DMS53 treated with DMSO at 0.1 percent for 48 hours (cell line): ENCODE measurements around the gene TSPEAR.

Experiments
- DNase-seq: peaks from one replicate; lab custom pipeline; 2025; ENCODE audit not compliant: unreplicated experiment; lab: John Stamatoyannopoulos, UW

TSPEAR gene

DNA sequence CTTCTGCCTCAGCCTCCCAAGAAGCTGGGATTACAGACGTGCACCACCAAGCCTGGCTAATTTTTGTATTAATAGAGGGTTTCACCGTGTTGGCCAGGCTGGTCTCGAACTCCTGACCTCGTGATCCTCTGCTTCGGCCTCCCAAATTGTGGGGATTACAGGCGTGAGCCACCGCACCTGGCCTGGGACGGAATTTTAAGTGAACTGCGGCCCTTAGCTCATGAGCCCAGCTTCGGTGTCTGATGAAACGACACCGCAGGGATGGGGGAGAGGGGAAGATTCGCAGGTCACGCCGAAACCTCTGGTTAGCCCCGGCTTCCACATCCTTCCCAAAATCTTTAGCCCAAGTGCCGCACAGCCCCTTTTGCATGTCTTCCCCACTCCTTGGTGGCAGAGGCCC, 217.0 kb downstream of the TSPEAR start:
- no peak for DNase-seq

DNA sequence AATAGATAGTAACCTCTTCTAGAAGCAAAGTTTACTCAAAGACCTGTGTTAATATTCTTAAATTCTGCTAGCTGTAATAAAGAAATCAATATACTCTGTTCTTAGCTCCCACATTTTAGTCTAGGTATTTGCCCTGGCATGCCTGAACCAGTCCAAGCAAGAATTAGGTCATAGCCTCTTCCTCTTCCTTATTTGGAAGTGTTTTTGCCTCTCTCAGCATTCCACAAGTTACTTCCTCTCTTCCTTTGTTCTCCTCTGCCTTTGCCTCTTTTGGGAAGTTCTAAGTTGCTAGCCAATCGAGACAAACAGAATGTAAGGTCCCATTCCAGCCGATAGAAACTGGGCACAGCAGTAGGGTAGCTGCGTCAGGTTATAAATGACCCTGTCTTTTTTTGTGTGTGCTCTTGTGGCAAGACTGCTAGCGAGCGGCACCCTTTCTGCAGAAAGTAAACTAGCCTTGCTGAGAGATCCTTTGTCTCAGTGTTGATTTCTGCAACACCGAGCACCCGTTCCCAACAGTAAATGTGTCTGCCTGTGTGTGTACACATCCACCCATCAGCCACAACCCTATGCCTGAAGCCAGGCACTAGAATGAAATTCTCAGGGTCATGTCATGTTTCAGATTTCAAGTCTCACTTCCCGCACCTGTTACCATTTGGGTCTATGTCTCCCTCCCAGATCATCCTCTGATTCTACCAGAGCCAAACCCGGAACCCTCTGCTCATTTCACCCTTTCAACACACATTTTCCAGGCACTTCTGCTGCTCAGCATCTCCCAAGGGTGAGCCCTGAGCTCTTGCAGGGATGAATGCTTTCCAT, 218.6 kb downstream of the TSPEAR start:
- no peak for DNase-seq

DNA sequence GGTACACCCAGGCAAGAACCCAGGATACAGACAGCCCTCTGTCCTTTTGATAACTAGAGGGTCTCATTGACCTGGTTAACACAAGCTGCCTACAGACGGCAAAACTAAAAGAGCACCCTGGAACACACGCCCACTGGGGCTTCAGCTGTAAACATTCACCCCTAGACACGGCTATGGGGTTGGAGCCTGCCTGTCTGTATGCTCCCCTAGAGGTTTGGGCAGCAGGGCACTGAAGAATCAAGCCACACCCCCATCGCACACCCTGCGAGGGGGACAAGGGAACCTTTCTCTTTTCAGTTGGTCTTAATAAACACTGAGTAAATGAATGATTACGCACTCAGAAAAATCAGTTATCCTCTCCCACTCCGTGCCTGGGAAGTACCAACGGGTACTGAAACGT, 220.6 kb downstream of the TSPEAR start:
- no peak for DNase-seq

DNA sequence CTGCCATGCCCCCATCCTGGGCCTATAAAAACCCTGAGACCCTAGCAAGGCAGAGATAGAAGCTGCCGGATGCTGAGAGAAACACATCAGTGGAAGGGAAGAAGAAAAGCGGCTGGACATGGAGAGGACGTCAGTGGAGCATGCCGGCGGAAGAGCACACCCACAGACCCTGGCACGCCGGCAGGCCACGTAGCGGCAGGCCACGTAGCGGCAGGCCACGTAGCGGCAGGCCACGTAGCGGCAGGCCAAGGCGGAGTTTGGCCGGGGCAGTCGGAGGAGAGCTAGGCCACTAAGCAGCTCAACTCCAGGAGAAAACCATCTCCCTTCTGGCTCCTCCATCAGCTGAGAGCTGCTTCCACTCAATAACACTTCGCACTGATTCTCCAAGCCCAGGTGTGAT, 221.0 kb downstream of the TSPEAR start:
- no peak for DNase-seq

DNA sequence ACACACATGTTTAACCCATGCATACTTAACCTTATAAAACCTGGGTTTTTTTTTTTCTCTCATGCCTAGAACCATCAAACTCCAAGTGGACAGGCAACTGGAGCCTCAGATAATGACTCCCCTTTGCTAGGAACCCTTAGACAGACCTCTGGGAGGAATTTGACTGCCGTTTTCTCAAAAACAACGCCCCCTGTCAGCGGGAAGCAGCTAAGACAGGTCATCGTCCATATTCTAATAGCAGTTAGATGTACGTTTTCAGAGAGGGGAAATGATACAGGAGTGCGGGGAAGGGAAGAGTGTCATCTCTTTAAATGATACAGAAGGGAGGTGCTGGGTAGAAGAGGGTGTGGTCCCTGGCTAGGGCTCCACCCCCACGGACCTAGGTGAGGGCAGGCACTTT, 221.4 kb downstream of the TSPEAR start:
- no peak for DNase-seq

DNA sequence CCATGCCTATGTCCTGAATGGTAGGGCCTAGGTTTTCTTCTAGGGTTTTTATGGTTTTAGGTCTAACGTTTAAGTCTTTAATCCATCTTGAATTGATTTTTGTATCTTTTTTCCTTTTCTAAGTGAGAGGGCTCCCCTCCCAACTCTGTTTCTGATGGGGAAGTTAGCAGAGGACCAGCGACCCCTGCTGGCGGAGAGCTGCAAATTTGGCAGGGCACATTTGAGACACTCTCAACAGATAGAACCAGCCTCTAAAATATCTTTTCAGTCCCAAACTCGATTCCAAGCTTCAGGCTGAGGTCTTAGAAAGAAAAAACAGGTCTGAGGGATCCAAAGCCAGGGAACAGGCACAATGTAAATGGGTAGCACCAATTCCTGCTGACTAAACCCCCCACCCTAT, 223.5 kb downstream of the TSPEAR start:
- no peak for DNase-seq

DNA sequence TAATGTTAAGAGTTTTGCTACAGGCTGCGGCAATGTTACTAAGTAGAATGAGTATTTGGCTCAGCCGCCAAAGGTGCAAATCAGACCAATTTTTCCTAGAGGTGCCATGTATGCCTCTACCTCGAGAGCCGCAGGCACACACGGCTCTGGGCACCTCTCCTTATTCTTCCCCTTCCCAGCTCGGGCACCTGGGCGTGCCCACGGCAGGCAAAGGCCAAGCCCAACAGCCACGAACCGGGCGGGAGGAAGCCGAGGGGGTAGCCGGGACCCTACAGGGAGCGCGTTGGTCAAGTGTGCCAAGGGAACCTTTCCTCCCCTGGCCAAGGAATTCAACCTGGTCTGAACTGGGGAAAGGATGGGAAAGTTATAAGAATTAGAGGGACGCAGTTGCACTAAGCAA, 225.1 kb downstream of the TSPEAR start:
- DNase-seq, result no peak

DNA sequence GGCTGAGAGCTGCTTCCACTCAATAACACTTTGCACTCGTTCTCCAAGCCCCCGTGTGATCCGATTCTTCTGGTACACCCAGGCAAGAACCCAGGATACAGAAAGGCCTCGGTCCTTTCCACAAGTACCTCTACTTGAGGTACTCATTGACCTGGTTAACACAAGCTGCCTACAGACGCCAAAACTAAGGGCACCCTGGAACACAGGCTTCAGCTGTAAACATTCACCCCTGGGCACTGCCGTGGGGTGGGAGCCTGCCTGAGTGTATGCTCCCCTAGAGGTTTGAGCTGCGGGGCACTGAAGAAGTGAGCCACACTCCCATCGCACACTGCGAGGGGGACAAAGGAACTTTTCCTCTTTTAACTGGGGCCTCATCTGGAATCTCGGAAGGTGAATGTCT, 225.6 kb downstream of the TSPEAR start:
- DNase-seq, result no peak

DNA sequence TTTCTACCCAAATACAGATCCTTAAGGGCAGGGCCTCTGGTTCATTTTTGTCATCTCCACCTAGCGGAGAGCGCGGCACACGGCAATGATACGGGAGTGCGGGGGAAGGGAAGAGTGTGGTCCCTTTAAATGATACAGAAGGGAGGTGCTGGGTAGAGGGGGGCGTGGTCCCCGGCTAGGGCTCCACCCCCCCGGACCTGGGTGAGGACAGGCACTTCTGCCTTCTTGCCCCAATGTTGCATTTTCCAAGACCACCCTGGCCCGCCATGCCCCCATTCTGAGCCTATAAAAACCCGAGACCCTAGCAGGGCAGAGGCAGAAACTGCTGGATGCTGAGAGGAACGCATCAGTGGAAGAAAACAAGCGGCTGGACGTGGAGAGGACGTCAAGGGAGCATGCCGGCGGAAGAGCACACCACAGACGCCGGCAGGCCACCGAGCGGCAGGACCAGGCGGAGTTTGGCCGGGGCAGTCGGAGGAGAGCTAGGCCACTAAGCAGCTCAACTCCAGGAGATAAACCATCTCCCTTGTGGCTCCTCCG, 226.0 kb downstream of the TSPEAR start:
- no peak for DNase-seq

DNA sequence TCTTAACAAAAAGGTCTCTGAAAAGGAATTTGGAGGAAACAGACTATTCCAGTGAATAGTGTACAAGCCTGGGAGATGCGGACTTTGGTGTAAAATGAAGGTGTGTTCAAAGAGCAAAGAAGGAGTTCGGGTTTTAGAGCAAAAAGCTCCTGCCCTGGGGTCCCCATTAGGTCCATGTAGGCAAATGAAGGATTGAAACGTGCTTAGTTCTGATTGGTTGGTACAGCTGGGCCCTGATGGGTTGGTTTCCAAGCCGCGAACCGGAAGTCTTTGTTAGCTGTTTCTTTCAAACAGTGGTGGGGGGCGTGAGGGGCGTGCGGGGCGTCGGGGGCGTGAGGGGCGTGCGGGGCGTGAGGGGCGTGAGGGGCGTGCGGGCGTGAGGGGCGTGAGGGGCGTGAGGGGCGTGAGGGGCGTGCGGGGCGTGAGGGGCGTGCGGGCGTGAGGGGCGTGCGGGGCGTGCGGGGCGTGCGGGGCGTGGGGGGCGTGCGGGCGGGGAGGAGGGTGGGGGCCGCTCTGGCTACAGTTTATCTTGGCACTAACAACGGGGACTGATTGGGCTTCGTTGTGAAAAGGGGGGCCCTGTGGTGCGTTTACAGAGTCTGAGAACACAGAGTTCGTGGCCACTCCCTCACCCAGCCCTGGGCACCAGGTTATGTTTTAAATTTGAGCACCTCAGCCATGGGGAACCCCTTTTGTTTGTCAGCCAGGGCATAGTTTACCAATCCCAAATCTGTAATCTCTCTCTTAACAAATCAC, 226.7 kb downstream of the TSPEAR start:
- DNase-seq, result no peak

DNA sequence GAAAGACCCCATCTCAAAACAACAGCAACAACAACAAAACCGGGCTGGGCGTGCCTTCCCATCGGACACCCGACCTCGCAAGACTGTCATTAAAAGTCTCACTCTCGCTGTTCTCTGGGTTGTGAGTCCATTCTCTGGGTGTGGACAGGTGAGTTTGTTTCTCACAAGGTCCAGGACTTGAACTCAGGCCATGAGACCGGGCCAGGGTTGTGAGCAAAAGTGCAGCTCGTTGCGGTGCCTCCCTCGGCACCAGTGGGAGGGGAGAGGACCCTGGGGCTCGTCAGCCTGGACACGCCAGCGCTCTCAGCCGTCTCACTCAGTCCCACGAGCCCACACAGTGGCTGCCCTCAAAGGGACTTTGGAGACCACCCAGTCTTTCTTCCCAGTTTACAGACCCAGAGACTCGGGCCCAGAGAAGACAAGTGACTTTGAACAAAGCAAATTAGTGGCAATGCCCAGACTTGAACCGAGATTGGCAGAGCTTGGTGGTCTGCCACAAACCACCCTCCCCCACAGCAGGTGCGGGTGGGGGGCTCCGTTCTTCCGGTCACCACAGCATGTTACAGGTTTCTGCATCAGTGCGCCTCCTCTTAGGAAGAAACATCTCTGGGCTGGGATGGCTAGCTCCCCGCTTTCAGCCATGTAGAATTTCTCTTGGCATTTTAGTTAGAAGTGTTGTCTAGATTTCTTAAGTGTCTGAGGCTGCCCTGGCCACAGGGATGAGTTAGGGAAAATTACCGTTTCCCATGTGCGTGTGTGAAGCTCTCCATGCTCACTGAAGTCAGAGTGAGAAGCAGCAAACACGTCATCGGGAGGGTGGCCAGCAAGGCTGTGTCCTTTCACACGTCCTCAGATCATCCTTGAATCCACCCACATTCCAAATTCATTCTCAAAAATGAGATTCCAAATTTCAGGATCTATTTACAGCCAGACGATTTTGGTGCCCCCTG, 227.8 kb downstream of the TSPEAR start:
- no peak for DNase-seq

DNA sequence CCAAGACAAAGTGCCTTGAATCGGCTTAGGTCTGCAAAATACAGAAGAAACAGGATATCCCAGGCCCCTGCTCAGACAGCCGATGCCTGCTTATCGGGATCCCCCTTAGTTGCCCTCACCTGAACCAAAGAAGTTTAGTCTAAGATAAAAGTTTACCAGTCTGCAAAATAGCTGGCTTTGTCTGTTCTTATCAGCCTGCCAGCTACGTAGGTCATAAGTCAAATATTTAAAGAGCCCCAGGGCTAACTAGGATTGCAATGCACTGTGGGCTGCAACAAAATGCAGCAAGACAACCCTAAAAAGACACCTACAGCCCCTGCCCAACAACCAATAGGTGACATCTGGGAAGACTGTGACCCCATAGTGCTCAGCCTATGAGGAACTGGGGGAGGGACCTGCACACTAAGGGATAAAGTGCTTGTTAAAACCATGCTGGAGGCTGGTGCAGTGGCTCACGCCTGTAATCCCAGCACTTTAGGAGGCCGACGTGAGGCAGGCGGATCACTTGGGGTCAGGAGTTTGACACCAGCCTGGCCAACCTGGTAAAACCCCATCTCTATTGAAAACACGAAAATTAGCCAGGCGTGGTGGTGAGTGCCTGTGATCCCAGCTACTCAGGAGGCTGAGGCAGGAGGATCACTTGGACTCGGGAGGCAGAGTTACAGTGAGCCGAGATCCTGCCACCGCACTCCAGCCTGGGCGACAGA, 228.6 kb downstream of the TSPEAR start:
- DNase-seq, result no peak

DNA sequence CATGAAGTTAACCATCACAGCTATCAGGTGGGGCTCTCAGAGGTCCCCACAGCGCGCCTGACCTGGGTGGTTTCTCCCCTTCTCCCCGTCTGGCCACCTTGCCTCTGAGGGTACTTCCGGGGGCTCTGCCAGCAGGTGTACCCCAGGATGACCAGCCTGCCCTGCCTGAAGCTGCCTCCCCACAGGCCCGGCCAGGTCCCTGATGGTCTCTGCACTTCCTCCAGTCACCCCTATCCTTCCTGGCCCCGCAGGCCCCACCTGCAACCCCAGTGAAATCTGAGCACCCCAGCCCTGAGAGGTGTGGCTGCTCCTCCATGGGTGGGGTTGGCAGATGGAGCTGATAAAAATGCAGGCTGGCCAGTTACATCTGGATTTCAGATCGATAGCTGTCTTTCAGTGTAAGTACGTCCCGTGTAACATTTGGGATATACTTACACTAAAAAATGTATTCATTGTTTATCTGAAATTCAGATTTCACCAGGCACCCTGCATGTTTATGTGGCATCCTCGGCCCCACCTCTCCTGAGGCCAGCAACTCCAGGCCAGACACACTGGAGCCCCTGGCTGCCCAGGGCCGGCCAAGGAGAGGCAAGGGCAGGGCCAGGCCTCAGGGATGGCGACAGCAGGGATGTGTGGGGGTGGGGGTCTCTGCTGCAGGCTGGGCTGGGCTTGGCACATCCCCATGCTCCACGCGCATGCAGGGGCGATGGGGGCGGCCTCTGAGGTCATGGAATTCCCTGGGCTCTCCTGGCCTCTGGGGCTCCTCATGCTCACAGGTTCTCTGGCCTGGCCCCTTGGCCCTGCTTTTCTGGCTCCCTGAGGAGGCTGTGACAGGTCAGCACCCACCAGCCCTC, 230.9 kb downstream of the TSPEAR start:
- DNase-seq, result no peak

DNA sequence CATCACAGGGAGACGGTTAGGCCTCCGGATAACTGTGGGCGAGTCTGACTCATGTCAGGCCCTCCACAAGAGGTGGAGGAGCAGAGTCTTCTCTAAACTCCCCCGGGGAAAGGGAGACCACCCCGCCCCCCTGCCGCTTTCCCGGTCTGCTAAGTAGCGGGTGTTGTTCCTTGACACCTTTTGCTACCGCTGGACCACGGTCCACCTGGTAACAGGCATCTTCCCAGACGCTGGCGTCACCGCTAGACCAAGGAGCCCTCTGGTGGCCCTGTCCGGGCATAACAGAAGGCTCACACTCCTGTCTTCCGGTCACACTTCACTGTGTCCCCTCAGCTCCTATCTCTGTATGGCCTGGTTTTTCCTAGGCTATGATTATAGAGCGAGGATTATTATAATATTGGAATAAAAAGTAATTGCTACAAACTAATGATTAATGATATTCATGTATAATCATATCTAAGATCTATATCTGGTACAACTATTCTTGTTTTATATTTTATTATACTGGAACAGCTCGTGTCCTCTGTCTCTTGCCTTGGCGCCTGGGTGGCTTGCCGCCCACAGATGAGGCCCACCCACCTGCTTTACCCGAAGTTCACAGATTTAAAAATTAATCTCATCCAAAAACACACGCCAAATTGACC, 231.7 kb downstream of the TSPEAR start:
- DNase-seq, result peak; percentile 4

DNA sequence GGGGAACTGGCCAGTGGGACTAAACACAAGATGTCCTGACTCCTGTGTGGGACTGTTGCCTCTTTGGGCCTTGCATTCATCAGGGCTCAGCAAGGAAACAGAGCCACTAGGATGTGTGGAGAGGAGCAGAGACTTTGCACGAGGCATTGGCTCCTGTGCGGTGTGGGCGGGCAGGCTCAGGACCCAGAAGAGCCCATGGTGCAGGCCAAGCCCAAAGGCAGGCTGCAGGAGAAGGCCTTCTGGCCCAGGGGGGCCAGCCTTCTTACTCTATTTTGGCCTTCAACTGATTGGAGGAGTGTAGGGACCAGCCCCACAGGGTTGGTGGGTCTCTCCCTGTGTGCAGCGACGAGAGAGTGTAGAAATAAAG, 232.6 kb downstream of the TSPEAR start:
- DNase-seq, result no peak

DNA sequence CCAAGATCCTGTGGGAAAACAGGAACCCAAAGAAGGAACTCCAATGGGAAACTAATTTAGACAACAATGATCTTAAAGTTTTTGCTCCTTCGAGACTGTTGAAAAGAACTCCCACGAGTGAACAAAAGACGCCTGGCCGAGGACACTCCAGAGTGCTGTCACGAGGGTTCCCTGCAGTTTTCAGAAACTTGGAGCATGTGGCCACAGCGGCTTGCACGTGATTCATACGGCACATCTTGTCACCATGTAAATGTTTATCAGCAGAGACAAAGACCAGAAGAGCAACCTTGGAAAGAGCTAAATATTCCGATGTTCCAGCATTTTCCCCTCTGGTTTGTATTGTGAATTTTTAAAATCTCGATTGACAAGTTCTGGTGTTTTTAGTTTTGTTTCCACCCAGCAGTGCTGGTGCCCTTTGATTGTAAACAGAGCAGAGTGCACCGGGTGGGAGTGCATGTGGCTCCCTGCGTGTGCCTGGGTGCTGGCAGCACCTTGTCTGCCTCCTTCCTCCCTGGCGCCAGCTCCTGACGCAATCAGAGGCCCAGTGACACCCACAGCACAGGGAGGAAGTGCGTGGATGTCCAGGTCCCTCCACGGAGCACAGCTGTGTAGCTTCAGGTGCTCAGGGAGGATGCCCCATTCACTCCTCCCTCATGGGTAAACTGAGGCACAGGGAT, 233.1 kb downstream of the TSPEAR start:
- DNase-seq, result no peak

DNA sequence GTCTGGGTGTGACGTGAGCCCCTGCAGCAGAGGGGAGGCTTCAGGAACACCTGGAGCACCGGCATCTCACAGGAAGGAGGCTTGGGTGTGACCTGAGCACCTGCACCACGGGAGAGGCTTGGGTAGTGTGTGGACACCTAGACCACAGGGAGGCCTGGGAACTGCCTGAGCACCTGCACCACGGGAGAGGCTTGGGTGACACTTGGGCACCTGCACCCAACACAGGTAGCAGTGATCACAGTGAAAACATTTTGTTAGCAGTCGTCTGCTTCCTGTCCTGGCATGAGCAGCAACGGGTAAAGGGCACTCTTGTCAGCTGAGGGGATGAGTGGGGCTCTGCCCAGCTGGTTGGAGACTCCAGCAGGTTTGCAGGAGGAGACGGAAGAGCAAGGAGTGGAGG, 233.7 kb downstream of the TSPEAR start:
- no peak for DNase-seq

DNA sequence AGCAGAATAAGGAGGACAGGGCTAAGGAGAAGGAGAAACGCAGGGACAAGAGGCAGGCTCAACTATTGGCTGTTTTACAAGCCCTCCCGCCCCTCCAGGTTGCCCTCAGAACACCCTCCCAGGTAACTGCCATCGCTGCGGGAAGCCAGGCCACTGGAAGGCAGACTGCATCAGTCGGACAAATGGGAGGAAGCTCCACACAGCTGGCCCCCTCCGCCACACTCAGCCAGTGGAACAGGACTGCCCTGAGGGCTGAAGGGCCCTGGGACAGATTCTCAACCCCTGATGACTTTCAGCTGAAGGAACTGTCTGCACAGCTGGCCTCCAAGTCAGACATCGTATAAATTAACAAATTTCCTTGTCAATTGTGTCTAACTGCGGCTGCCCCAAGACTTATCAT, 234.2 kb downstream of the TSPEAR start:
- no peak for DNase-seq
